Heart right ventricle (tissue), 16 donors: ENCODE results near the gene GPR135. TPM values are rescaled to one million over a fixed set of nuclear protein-coding genes. Genes with fewer than 3 reads are reported as not detected.

ENCODE experiments used
- ATAC-seq, 8 donors: fragments of 200-7000 bp; cut with Tn5 transposase; one replicate each; pipeline ENCODE4 v1.9.1; 2020; ENCODE audit warnings: mild to moderate bottlenecking in 8 of 8, moderate library complexity in 8 of 8, moderate number of reproducible peaks in 1 of 8
- DNase-seq, 2 donors: peaks; one replicate each; pipeline ENCODE4 v3.0.0-alpha.2; 2020
- H3K27ac ChIP-seq, 10 donors: fragments of 200-600 bp; sonication (generic) in 2 of 10; one replicate each; pipeline versions ENCODE4 v1.5.0 to v1.8.0; 2020 to 2022; ENCODE audit warnings: mild to moderate bottlenecking in 3 of 10
- H3K27me3 ChIP-seq, 7 donors: fragments of 200-600 bp; one replicate each; pipeline ENCODE4 v1.8.0; 2021 to 2022; ENCODE audit warnings: mild to moderate bottlenecking in 2 of 7
- H3K36me3 ChIP-seq, 9 donors: fragments of 200-600 bp; sonication (generic) in 1 of 9; one replicate each; pipeline versions ENCODE4 v1.5.0 to v1.8.0; 2020 to 2022; ENCODE audit warnings: mild to moderate bottlenecking in 2 of 9
- H3K4me1 ChIP-seq, 9 donors: fragments of 200-600 bp; sonication (generic) in 1 of 9; one replicate each; pipeline versions ENCODE4 v1.5.0 to v1.8.0; 2020 to 2022; ENCODE audit warnings: mild to moderate bottlenecking in 4 of 9
- H3K4me3 ChIP-seq, 10 donors: fragments of 200-600 bp; sonication (generic) in 2 of 10; one replicate each; pipeline versions ENCODE4 v1.5.0 to v1.8.0; 2020 to 2022; ENCODE audit warnings: mild to moderate bottlenecking in 7 of 10, moderate library complexity in 2 of 10
- H3K9me3 ChIP-seq, 11 donors: fragments of 200-600 bp in 10 of 11; sonication (generic) in 2 of 11; one replicate each; pipeline versions ENCODE4 v1.5.0 to v1.8.0; 2013 to 2022; ENCODE audit warnings: mild to moderate bottlenecking in 2 of 11, control low read depth in 1 of 11, moderate library complexity in 1 of 11
- WGBS, 2 donors: extraction: QIAGEN DNeasy Blood & Tissue Kit; methylation state at CpG; one replicate each; pipeline ENCODE4 v1.1.7; 2013; ENCODE audit warnings: inconsistent platforms in 1 of 2; 5-methylcytosine and 5-hydroxymethylcytosine counted together
- intact Hi-C, 10 donors: fragments of 100-400 bp; cut with DNase I; formaldehyde crosslinking; loops; one replicate each; pipeline versions ENCODE4 v1.11.1 to v1.14.2; 2022
- polyA plus RNA-seq, 2 donors: library from polyadenylated mRNA; stranded (reverse); fragments of 200-250 nt; gene quantifications; one replicate each; pipeline ENCODE4 v1.2.3, GENCODE V29; 2013
- total RNA-seq, 10 donors: library from RNA; stranded (reverse); fragmentation: NEBNext Ultra II Directional in 3 of 10; extraction: Animal tissue kit (Norgen Biotek cat#: 25700) in 3 of 10; gene quantifications; one replicate each; pipeline versions ENCODE4 v1.2.1 to v1.2.4, GENCODE V29; 2021 to 2023
- TF ChIP-seq, protein P1 (sequence below), 9 donors: fragments of 200-600 bp; sonication (generic) in 2 of 9; IDR thresholded peaks; one replicate each; pipeline versions ENCODE4 v1.5.0 to v1.8.0; 2021 to 2022; ENCODE audit warnings: antibody characterized with exemption in 9 of 9, mild to moderate bottlenecking in 5 of 9, moderate library complexity in 1 of 9
- donor health status: Arrhythmogenic right ventricular cardiomyopathy.
- donor health status: ischemic (EF 13 %, LVEDD 7.1; RV severe dilation, severe dysfunction).
- donor health status: healthy with polysubstance abuse.
- donor health status: DM: no; HTN: yes; CAD: no.
- donor health status: DM: no; HTN: no; CAD: no.
- donor health status: ischemic (EF 25% LVEDD 6.9; RV normal size, moderate dysfunction).
- donor health status: ischemic (EF 25% LVEDD 5.7; RV mildly dilated, moderate dysfunction).
- donor health status: healthy.
- donor health status: DM: yes; HTN: yes; CAD: no.
- donor health status: Ischemic cardiomyopathy.
- donor health status: ischemic (EF 35%, LVEDD 5.7; RV mildly dilated, moderate dysfunction).
- donor health status: nonischemic (EF 11% LVEDD 7.7; RV severe dilation, severe dysfunction).
- donor health status: DM: yes; HTN: yes; CAD: no.
- donor health status: PGD.
- donor health status: ischemic (EF 29% LVEDD 5.4; RV normal size, mild dysfunction).
- donor health status: nonischemic (EF 23%, LVEDD 6.1; RV moderate dilation, normal function).

The GPR135 gene
- total and polyA plus RNA-seq, 12 donors, result 0.86 to 2.6 (median 2.1) TPM

DNA sequence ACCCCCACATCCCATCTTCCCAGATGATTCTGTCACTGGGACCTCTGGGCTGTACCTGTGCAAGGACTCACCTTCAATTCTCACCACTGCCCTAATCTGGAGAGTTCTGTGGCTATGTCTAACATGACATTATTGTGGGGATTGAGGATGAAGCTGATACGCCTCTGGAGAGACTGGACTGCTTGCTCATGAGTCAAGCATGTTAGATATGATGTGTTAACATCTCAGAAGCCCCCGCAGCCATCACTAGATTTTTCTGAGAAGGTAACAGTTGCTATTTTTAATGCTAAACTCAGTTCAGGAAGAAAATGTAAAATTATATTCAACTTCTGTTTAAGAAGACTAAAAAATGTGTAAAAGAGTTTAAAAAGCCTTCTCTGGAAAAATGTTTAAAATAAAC is 44.8 kb upstream of the GPR135 start:
- H3K27ac ChIP-seq, result no peak overlapping the region
- H3K27me3 ChIP-seq, result peaks cover 0 to 8% (median 0%) of the 10 kb centered on the region in 7 donors
- H3K4me1 ChIP-seq, result no peaks in the 10 kb centered on the region
- ATAC-seq (no peak), DNase-seq (no peak)
- 62 to 66% methylated on average over 2 of the region's 2 CpGs for WGBS, 2 donors
- TF ChIP-seq, protein P1, sequence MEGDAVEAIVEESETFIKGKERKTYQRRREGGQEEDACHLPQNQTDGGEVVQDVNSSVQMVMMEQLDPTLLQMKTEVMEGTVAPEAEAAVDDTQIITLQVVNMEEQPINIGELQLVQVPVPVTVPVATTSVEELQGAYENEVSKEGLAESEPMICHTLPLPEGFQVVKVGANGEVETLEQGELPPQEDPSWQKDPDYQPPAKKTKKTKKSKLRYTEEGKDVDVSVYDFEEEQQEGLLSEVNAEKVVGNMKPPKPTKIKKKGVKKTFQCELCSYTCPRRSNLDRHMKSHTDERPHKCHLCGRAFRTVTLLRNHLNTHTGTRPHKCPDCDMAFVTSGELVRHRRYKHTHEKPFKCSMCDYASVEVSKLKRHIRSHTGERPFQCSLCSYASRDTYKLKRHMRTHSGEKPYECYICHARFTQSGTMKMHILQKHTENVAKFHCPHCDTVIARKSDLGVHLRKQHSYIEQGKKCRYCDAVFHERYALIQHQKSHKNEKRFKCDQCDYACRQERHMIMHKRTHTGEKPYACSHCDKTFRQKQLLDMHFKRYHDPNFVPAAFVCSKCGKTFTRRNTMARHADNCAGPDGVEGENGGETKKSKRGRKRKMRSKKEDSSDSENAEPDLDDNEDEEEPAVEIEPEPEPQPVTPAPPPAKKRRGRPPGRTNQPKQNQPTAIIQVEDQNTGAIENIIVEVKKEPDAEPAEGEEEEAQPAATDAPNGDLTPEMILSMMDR (IDR thresholded peaks at IDR 0.05), result no peak
- H3K4me3 ChIP-seq, result no peak overlapping the region
- H3K9me3 ChIP-seq, result no peaks in the 10 kb centered on the region
- intact Hi-C loops, result loop anchor here in 1 of 10 donors (5.0 kb wide), 1 partner anchor 677 kb away; no protein-coding TSS in a partner anchor
- H3K36me3 ChIP-seq, result peaks cover 0 to 9% (median 0%) of the 10 kb centered on the region in 9 donors

DNA sequence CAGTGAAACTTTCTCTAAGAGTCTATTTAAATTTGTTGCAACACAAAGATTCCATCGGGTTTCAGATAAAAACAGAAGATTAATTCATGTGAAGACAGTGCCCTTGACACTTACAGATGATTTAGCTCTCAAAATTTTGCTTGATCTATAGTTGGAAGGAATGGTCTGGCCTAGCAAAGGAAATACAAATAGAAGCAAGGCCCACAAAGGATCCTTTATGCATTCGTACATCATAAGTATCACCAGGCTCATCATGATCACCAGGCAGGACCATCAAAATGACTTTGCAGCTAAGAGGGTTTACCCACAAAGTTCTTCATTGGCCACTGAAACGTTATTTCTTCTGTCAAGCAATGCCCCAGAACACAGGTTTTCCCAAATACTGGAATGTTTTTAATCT is 43.9 kb upstream of the GPR135 start:
- intact Hi-C loops, result loop anchor here in 1 of 10 donors (10.0 kb wide), 1 partner anchor 66 kb away; the partner anchor contains the start of gene CCDC175
- H3K4me3 ChIP-seq, result no peak overlapping the region
- no peak for ATAC-seq

DNA sequence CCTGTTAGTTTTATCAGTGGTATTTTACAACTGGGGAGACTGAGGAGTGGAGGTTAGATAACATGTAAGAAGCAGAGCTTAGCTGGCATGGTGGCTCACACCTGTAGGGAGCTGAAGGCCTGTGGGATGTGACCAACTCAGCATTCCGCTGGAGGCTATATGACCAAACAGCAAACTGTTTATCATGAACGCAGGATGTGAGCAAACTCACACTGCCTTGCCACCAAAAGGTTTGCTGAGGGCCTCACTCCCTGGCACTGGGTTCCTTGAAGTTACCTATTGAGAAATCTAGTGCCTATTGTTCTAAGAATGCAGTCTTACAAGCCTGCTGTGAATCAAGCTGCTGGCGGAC is 42.5 kb upstream of the GPR135 start:
- ATAC-seq (no peak), DNase-seq (no peak)
- H3K36me3 ChIP-seq, result peaks cover 0 to 32% (median 9%) of the 10 kb centered on the region in 9 donors
- peaks cover 0 to 8% (median 0%) of the 10 kb centered on the region in 7 donors for H3K27me3 ChIP-seq
- H3K4me3 ChIP-seq, result no peak overlapping the region
- H3K27ac ChIP-seq, result no peak overlapping the region
- H3K4me1 ChIP-seq, result no peaks in the 10 kb centered on the region
- intact Hi-C loops, result loop anchor here in 1 of 10 donors (10.0 kb wide), 1 partner anchor 67 kb away; the partner anchor contains the start of gene CCDC175
- TF ChIP-seq, protein P1 (IDR thresholded peaks at IDR 0.05), result no peak
- 92 to 94% methylated on average over 3 of the region's 3 CpGs for WGBS, 2 donors
- no peaks in the 10 kb centered on the region for H3K9me3 ChIP-seq

More for the DNA sequence above, 43.9 kb upstream of the GPR135 start:
- Histone ChIP-seq H3K27ac (no peak overlapping the region), H3K4me1 (no peaks in the 10 kb centered on the region), H3K9me3 (no peaks in the 10 kb centered on the region), H3K27me3 (peaks cover 0 to 8% (median 0%) of the 10 kb centered on the region in 7 donors), H3K36me3 (peaks cover 0 to 18% (median 3%) of the 10 kb centered on the region in 9 donors)
- TF ChIP-seq, protein P1 (IDR thresholded peaks at IDR 0.05), result no peak
- no peak for DNase-seq
- 78 to 81% methylated on average over 3 of the region's 3 CpGs for WGBS, 2 donors

DNA sequence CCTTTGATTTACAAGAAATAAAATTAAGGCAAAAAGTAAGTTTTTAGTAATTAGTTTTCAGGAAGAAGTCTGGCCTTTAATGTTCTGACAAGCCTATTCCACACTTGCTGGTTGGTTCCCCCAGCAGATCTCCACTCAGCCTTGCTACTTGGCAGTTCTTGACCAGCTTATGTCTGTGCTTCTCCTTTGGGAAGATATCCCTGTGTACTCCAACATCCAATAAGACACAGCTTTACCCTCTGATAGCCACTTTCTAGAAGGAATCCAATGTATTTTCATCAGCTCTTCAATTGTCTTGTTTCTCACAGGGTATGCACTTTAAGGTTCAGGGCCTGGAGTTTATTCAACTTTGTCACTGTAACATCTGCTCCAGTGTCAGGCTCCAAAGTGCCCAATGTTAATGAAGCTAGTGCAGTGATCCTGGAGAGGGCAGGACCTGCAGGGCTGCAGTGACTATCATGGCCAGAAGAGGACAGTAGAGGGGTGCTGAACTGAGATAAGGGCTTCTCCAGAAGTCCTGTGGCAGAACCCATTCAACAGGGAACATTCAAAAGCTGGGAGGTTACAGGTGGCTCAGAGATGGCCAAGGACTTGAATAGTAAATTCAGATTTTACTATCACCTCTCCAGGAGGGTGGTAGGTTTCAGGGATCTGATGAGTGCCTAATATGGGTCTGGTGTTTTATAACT is 42.0 kb upstream of the GPR135 start:
- Histone ChIP-seq H3K36me3 (peaks cover 0 to 35% (median 9%) of the 10 kb centered on the region in 9 donors), H3K9me3 (no peaks in the 10 kb centered on the region), H3K27ac (no peak overlapping the region), H3K4me1 (no peaks in the 10 kb centered on the region), H3K27me3 (peaks cover 0 to 8% (median 0%) of the 10 kb centered on the region in 7 donors), H3K4me3 (no peak overlapping the region)
- TF ChIP-seq, protein P1 (IDR thresholded peaks at IDR 0.05), result peak in 8 of 9 donors; percentile 55 to 81 (median 70)
- peak in 6 of 8 donors; percentile 47 to 75 (median 58) for ATAC-seq
- intact Hi-C loops, result loop anchor here in 1 of 10 donors (10.0 kb wide), 1 partner anchor 68 kb away; the partner anchor contains the start of gene CCDC175
- DNase-seq, result peak in 1 of 2 donors; percentile 32
